ENCODE results near the gene AUH. TPM values are rescaled to one million over a fixed set of nuclear protein-coding genes. Genes with fewer than 3 reads are reported as not detected.

Gene AUH
- total RNA-seq, 1 experiment from 2014 or later: 15.1 TPM

DNA sequence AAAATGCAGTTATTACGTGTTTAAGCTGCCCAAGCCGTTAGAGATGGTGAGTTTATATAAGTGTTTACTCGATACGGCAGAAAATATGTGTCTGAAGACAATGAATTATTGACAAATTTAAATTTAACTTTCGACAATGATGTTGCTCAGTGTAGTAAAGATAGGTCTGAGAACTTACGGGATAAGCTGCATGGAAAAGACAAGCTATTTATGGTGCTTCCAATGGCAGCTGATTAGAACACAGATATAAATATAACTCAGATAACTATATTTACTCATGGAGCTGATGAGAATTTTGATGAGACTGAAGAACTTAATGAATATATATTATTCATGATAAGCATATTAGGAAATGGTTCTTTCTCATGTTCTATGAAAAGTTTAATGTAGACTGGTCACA, 139.3 kb downstream of the AUH start:
- no peak for DNase-seq (ENCODE audit: low spot score)
- in situ Hi-C loops (cut with HindIII; ENCODE audit: low sequenced_read_pairs): no loop called here

DNA sequence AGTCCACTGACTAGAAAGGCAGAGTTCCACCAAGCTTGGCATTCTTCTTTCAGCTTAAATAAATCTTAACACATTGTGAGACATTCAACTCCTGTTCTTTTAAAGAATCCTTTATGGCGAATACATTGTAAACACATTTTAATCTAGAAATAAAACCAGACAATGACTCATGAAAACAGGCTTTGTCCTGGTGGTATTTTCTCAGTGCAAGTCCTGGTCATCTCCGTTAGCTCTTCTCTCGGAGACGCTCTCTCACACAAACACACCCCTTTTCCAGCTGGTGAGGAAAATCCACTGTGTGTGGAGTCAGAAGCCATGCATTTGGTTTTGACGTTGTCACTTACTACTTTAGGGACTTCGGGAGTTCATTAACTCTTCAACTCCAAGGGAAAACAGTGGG, 140.4 kb downstream of the AUH start:
- in situ Hi-C loops (cut with HindIII; ENCODE audit: low sequenced_read_pairs): no loop called here
- no peak for DNase-seq (ENCODE audit: low spot score)

DNA sequence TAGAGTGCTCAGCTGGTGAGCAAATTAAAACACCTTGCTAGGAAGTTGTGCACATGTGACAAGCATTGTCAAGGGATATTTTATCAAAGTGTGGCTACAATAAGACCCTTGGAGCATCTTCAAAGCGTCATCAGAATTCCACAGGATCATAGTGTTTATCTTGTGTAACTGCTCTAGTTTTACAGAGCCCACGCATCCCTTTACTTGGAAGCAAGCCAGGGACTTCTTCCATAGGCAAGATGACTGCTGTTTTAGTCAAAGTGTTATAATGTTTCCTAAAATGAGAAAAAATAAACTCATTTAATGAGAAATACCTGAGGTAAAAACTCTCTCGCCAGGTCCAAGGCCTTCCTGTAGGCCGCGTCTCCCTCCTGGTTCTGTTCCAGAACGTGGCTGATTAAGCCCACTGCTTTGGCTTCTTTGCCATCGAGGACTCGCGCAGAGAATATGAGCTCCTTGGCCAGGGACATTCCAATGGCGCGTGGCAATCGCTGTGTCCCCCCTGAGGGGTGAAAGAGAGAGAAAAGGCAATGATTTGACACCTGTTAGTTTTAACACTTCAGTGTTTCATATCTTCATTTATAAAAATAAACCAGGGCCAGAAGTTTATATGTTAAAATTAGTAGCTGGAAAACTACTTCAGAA, 141.1 kb downstream of the AUH start:
- DNase-seq (ENCODE audit: low spot score): peak; percentile 16
- in situ Hi-C loops (cut with HindIII; ENCODE audit: low sequenced_read_pairs): no loop called here

DNA sequence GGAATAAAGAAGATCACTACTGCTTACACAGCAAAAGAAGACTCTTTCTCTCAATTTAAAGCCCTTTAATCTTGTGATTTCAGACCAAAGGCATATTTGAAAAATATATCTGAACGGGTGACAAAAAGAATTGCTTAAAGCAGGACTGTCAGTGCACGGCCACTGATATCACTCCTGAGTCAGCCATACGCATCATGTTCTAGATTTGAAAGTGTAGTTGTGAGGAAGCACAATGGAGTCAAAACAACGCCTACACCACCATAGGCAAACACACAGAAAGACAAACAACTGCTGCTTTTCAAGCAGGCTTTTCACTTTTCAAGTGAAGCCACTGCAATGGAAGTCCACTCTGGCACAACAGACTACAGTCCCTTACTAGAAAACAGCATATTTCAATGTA, 141.7 kb downstream of the AUH start:
- DNase-seq (ENCODE audit: low spot score): no peak
- in situ Hi-C loops (cut with HindIII; ENCODE audit: low sequenced_read_pairs): no loop called here

DNA sequence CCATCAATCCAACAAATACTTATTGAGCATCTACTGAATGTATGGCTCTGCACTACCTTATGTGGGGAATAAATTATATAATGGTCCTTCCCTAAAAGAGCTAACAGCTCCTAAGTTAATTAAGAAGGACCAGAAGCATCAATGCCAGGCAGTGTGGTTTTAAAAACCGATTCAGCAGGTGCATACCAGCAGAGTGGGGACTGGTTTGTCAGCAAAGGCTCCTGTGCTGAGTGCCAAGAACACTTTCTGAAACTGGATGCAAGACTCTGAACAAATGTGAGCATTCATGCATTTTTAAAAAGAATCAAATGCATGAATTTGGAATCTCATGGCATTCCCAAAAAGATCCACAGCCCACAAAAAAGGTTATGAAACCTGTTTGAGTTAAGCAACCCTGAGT, 142.2 kb downstream of the AUH start:
- in situ Hi-C loops (cut with HindIII; ENCODE audit: low sequenced_read_pairs): no loop called here
- no peak for DNase-seq (ENCODE audit: low spot score)

GRCh38 chr9:91217388-91217787, 144.3 kb downstream of the AUH start:
- DNase-seq (ENCODE audit: low spot score): no peak
- in situ Hi-C loops (cut with HindIII; ENCODE audit: low sequenced_read_pairs): no loop called here

- in situ Hi-C loops (cut with HindIII; ENCODE audit: low sequenced_read_pairs): no loop called here
- no peak for DNase-seq (ENCODE audit: low spot score)
These were observed 146.9 kb downstream of the AUH start for GRCh38 chr9:91214867-91215266.

DNA sequence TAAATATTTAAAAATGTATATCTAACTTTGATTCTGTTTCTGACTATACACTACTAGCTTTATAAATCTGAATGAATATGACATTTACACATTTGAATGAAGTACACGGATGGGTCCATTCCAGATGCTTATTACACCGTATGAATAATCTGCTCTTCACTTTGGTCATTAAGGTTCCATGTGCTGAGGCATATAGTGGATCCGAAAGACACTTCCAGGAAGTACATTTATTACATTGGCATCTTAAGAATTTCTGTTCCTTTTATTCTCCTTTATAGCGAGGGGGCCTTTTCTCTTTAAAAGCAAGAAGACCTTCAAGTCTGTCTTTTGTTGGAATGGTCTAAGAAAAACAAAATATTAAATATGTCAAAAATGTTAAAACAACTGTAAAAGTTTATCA, 147.6 kb downstream of the AUH start:
- in situ Hi-C loops (cut with HindIII; ENCODE audit: low sequenced_read_pairs): no loop called here

DNA sequence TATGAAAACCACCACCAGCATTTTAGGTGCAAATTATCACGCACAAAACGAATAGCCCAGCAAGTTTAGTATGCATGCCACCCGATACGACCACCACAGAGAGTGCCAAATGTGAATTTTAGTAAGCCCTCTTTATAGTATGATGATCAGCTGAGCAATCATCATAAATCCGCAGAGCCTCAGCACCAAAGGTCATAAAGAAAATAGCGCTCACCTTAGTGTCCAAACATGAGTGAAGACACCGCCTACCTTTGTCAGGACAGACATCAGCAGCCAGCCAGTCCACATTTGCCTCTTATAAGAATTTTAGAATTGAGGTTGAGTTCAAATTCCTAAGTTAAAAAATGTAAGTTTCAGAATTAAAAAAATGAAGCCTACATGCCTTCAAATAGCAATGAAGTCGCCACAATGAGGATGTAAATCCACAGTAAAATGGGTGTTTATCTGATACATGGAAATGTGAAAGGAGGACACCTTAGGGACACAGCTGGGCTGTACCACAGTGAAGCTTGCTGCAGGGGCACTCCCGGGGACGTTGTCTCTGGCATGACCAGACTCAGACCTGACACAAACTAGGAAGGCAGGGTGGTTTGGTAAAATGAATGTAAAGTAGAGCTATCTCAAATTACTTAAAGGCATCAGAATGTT, 149.0 kb downstream of the AUH start:
- in situ Hi-C loops (cut with HindIII; ENCODE audit: low sequenced_read_pairs): no loop called here
- no peak for DNase-seq (ENCODE audit: low spot score)

More for the DNA sequence above, 147.6 kb downstream of the AUH start:
- no peak for DNase-seq (ENCODE audit: low spot score)

DNA sequence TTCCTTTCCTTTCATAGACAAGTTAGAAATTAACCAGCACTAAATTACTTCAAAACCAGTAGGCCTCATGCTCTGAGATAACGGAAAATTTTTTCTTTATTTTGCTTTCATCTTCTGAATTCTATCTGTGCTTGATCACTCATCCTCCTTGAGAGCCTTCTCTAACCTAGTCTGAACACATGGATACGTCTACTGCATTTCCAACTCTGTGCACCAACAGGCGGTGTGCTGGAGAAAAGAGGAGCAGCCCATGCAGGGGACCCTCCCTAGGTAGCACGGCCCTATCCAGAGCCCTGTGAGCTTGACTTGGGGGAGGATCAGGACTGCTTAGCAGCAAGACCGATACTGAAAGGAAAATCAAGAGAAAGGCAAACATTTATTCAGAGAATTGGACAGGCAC, 149.8 kb downstream of the AUH start:
- DNase-seq (ENCODE audit: low spot score): no peak
- in situ Hi-C loops (cut with HindIII; ENCODE audit: low sequenced_read_pairs): no loop called here

DNA sequence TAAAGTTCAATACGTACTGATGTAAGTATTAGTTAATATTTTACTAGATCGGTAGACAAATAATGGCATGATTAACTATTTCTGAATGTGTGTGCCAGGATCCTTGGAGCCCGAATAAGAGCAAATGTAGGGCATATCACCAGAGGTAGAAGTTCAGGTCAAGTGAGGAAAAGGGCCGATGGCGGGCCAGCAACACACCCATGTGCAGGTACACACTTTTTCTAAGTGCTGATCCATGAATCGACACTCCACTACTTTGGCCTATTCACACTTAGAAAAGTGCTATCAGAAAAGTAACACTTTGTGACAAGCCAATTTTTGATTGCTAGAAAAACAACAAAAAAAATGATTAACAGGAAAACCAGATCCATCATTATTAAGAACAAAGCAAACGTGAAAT, 150.3 kb downstream of the AUH start:
- in situ Hi-C loops (cut with HindIII; ENCODE audit: low sequenced_read_pairs): no loop called here
- no peak for DNase-seq (ENCODE audit: low spot score)

DNA sequence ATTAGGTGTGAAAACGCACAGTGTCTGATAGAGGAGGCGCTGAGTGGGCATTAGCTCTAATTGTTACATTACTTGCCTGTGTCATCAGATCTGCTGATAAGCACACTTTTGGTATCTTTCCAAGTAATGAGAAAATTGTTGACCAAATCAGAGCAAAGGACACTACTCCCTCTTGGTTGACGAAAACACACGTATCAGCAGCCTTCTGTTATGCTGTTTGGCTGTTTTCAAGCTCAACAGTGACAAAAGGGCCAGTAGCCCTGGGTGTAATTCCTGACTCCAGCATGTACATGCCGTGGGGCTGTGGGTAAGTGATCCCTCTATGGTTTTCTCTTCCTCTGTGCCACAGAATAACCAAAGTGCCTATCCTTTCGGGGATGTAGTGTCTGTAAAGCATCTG, 151.4 kb downstream of the AUH start:
- no peak for DNase-seq (ENCODE audit: low spot score)
- in situ Hi-C loops (cut with HindIII; ENCODE audit: low sequenced_read_pairs): no loop called here

DNA sequence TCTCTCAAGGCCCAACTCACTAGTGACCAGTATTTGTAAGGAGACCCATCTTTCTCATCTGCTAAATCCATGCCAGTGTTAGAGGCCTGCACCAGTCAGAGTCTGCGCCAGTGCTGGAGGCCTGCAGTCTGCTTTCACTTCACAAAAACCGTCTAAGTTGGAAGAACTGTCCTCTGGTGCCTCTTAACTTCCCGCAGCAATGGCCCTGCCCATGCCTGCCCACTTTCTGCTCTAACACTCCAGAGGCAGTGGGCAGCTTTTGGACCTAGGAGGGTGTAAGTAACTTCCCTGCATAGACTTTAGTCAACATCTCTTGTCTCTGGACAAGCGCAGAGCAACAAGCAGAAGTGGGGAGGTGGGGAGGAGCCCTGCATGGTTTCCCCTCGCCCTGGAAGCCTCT, 152.9 kb downstream of the AUH start:
- DNase-seq (ENCODE audit: low spot score): no peak
- in situ Hi-C loops (cut with HindIII; ENCODE audit: low sequenced_read_pairs): no loop called here

- in situ Hi-C loops (cut with HindIII; ENCODE audit: low sequenced_read_pairs): no loop called here
These were observed 153.3 kb downstream of the AUH start for GRCh38 chr9:91208419-91208745.

DNA sequence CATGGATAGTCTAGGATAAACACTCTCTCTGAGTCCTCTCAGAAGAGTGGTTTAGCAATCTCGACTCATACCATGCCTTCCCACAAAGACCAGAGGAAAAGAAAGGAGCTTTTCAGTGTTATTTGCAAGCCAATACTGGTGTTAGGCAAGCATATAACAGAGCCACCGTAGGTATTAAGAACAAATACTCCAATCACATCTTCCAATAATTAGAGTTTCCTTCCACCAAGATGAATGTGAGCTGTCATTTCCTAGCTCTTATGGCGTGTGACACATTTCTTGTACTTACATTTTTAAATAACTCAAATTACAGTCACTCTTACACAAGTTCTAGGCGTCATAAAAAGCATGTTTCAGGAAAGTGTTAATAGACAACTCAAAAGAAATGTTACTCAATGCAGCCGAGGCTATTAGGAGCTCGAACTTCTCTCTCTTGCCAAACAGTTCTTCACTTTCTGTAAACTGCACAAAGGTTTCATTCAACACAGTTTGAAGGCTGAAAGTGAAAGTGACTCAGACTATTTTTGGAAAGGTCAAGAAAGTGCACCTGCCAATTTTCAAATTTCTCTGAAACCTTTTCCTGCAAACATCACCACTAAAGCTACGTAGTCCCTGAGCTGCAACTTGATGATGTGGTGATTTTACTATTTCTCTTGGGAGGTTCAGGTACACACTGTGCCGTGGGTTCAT, 153.8 kb downstream of the AUH start:
- in situ Hi-C loops (cut with HindIII; ENCODE audit: low sequenced_read_pairs): no loop called here
- DNase-seq (ENCODE audit: low spot score): no peak

More at GRCh38 chr9:91208419-91208745, 153.3 kb downstream of the AUH start:
- no peak for DNase-seq (ENCODE audit: low spot score)

GRCh38 chr9:91207397-91207728, 154.4 kb downstream of the AUH start:
- no peak for DNase-seq (ENCODE audit: low spot score)
- in situ Hi-C loops (cut with HindIII; ENCODE audit: low sequenced_read_pairs): no loop called here

GRCh38 chr9:91206806-91207205, 154.9 kb downstream of the AUH start:
- in situ Hi-C loops (cut with HindIII; ENCODE audit: low sequenced_read_pairs): no loop called here
- DNase-seq (ENCODE audit: low spot score): no peak

- in situ Hi-C loops (cut with HindIII; ENCODE audit: low sequenced_read_pairs): no loop called here
- no peak for DNase-seq (ENCODE audit: low spot score)
These were observed 158.9 kb downstream of the AUH start for GRCh38 chr9:91202736-91203283.

GRCh38 chr9:91200692-91201336, 160.9 kb downstream of the AUH start:
- in situ Hi-C loops (cut with HindIII; ENCODE audit: low sequenced_read_pairs): no loop called here
- no peak for DNase-seq (ENCODE audit: low spot score)
